Sigmoid colon (tissue), 4 donors: Measurements from ENCODE around the gene MCRS1.

Source experiments
- CTCF ChIP-seq, 4 experiments: fragments of 450-650 bp in 3 of 4; fragments of 200-600 bp in 1 of 4; IDR thresholded peaks; one replicate each; pipeline ENCODE4 v1.5.1; 2016 to 2019; ENCODE audit warnings: antibody characterized with exemption in 4 of 4, mild to moderate bottlenecking in 3 of 4, moderate library complexity in 2 of 4
- EP300 ChIP-seq, 4 donors: sonication (generic); formaldehyde crosslinking; IDR thresholded peaks; one replicate each; pipeline ENCODE4 v1.6.1; 2017; ENCODE audit warnings: antibody characterized with exemption in 4 of 4
- POLR2A ChIP-seq, 2 donors: fragments of 450-650 bp; IDR thresholded peaks; one replicate each; pipeline ENCODE4 v1.6.1; 2016; ENCODE audit warnings: antibody characterized with exemption in 2 of 2, mild to moderate bottlenecking in 2 of 2, moderate library complexity in 2 of 2
- POLR2AphosphoS5 ChIP-seq, 4 donors: sonication (generic); formaldehyde crosslinking; IDR thresholded peaks; one replicate each; pipeline ENCODE4 v1.6.1; 2017; ENCODE audit warnings: antibody characterized with exemption in 4 of 4

- TF ChIP-seq CTCF (IDR thresholded peaks at IDR 0.05) (no peak), POLR2AphosphoS5 (IDR thresholded peaks at IDR 0.05) (no peak), POLR2A (IDR thresholded peaks at IDR 0.05) (no peak), EP300 (IDR thresholded peaks at IDR 0.05) (no peak)
Measured at GRCh38 chr12:49553512-49554088, 14.3 kb downstream of the MCRS1 start.
